ENCODE measurements around the gene TRMT61A. TPM values are rescaled to one million over a fixed set of nuclear protein-coding genes. Genes with fewer than 3 reads are reported as not detected.

Gene TRMT61A
- total RNA-seq, 1 donor from 2014 or later = 23.4 TPM

Other genes starting within 250 kb of the TRMT61A start
- 279 and 292 TPM in 2 replicates for gene EIF5, start 195.0 kb upstream of the TRMT61A start, total RNA-seq
- gene MARK3, start 143.8 kb upstream of the TRMT61A start, total RNA-seq = 89.6 and 90.6 TPM in 2 replicates
- 13.7 and 16.0 TPM in 2 replicates for gene CKB, start 6.4 kb upstream of the TRMT61A start, total RNA-seq
- gene BAG5, start 33.5 kb downstream of the TRMT61A start, total RNA-seq = 33.8 and 34.1 TPM in 2 replicates
- gene COA8, start 33.8 kb downstream of the TRMT61A start, total RNA-seq = 37.2 and 39.7 TPM in 2 replicates
- gene KLC1, start 100.0 kb downstream of the TRMT61A start, total RNA-seq = 148 and 150 TPM in 2 replicates
- 67.1 and 69.5 TPM in 2 replicates for gene XRCC3, start 186.3 kb downstream of the TRMT61A start, total RNA-seq
- 21.5 and 24.7 TPM in 2 replicates for gene ZFYVE21, start 186.6 kb downstream of the TRMT61A start, total RNA-seq

All from activated T-helper 1 cell treated with anti-CD3 and anti-CD28 coated beads, Interleukin-12 subunit alpha, Interleukin-12 subunit beta, Interleukin-2, Interleukin-4 antibody, amounts not matched to agents 30 ng/mL and 10 ng/mL and 1 ng/mL, durations not matched to agents 14 hours and 24 hours and 36 hours (primary cell).